K562 (cell line): Measurements from ENCODE around the gene PCSK6.

ENCODE experiments used
- CTBP1 ChIP-seq: fragments of 450-650 bp; IDR thresholded peaks from 2 replicates; pipeline ENCODE4 v1.6.1; 2016; ENCODE audit warnings: borderline replicate concordance
- CTCF ChIP-seq, 3 experiments: IDR thresholded peaks in 2 of 3; conservative IDR thresholded peaks in 1 of 3; 2 replicates each; pipeline ENCODE4 v1.5.1; 2011 to 2012; ENCODE audit warnings: low read length in 3 of 3, mild to moderate bottlenecking in 3 of 3, control low read depth in 2 of 3, improper control_type of control experiment in 1 of 3, inconsistent platforms in 1 of 3, low read depth in 1 of 3, mixed read lengths in 1 of 3, moderate library complexity in 1 of 3; ENCODE audit not compliant: insufficient read depth in 2 of 3
- E2F5 ChIP-seq: sonication (generic); formaldehyde crosslinking; IDR thresholded peaks from 2 replicates; pipeline ENCODE4 v1.8.0; 2022; ENCODE audit warnings: mild to moderate bottlenecking, missing genetic modification reagents
- EWSR1 ChIP-seq: fragments of 450-650 bp; IDR thresholded peaks from 2 replicates; pipeline ENCODE4 v1.6.1; 2018; ENCODE audit warnings: borderline replicate concordance, mild to moderate bottlenecking, low read depth, moderate library complexity; ENCODE audit not compliant: partially characterized antibody
- HDAC2 ChIP-seq: fragments of 450-650 bp; IDR thresholded peaks from 2 replicates; pipeline ENCODE4 v1.6.1; 2016; ENCODE audit warnings: mild to moderate bottlenecking
- JUND ChIP-seq, 2 experiments: IDR thresholded peaks; 2 replicates in 1 of 2; 3 replicates in 1 of 2; pipeline ENCODE4 v1.6.1; 2011; ENCODE audit warnings: borderline replicate concordance in 2 of 2, low read depth in 2 of 2, low read length in 2 of 2, improper control_type of control experiment in 1 of 2, missing biosample characterization in 1 of 2, missing genetic modification characterization in 1 of 2, missing genetic modification reagents in 1 of 2
- KLF6 ChIP-seq: fragments of 250-450 bp; sonication (Bioruptor Pico); IDR thresholded peaks from 2 replicates; pipeline ENCODE4 v1.4.0; 2020; ENCODE audit warnings: mild to moderate bottlenecking, moderate library complexity, borderline replicate concordance
- PRPF4 ChIP-seq: fragments of 200-400 bp; formaldehyde crosslinking; IDR thresholded peaks from one replicate; pipeline ENCODE4 v1.6.1; 2017; ENCODE audit warnings: low read length, low read depth, mild to moderate bottlenecking; ENCODE audit not compliant: insufficient read depth, poor library complexity, severe bottlenecking
- SREBF2 ChIP-seq: sonication (generic); formaldehyde crosslinking; IDR thresholded peaks from 2 replicates; pipeline ENCODE4 v1.4.0; 2020; ENCODE audit warnings: mild to moderate bottlenecking, missing genetic modification reagents
- TBL1XR1 ChIP-seq, 2 experiments: IDR thresholded peaks; 2 replicates each; pipeline ENCODE4 v1.6.1; 2012; ENCODE audit warnings: improper control_type of control experiment in 2 of 2, low read length in 2 of 2, mild to moderate bottlenecking in 1 of 2
- ZNF121 ChIP-seq: sonication (generic); formaldehyde crosslinking; conservative IDR thresholded peaks from 2 replicates; pipeline ENCODE4 v1.8.0; 2022; ENCODE audit warnings: missing genetic modification reagents
- ZNF431 ChIP-seq: sonication (generic); formaldehyde crosslinking; IDR thresholded peaks from 2 replicates; pipeline ENCODE4 v1.8.0; 2022; ENCODE audit warnings: mild to moderate bottlenecking, missing genetic modification reagents

GRCh38 chr15:101296418-101297405, 192.8 kb downstream of the PCSK6 start:
- no peak for TF ChIP-seq HDAC2
- TF ChIP-seq TBL1XR1 (IDR thresholded peaks at IDR 0.05; ENCODE audit: low read length in 2 of 2) = no peak
- no peak for TF ChIP-seq JUND (IDR thresholded peaks at IDR 0.05; ENCODE audit: borderline replicate concordance, low read depth, low read length)
- TF ChIP-seq JUND (tag; IDR thresholded peaks at IDR 0.05; ENCODE audit: borderline replicate concordance, low read depth, low read length) = no peak
- no peak for TF ChIP-seq KLF6
- TF ChIP-seq E2F5 (CRISPR knock-in tag) = no peak
- TF ChIP-seq CTCF (IDR thresholded peaks at IDR 0.05 in 2 of 3, conservative IDR thresholded peaks at IDR 0.05 in 1 of 3; ENCODE audit: insufficient read depth in 2 of 3, low read depth in 1 of 3, low read length in 3 of 3) = no peak
- TF ChIP-seq CTBP1 = no peak
- no peak for TF ChIP-seq SREBF2 (CRISPR knock-in tag)
- TF ChIP-seq EWSR1 = no peak
- TF ChIP-seq PRPF4 = no peak
- TF ChIP-seq ZNF121 (CRISPR knock-in tag) = no peak
- no peak for TF ChIP-seq ZNF431 (CRISPR knock-in tag)
